Tibial nerve (tissue), 3 donors: ENCODE measurements around the gene NEK10.

Source experiments
- POLR2A ChIP-seq, 2 donors: fragments of 450-650 bp; IDR thresholded peaks; one replicate each; pipeline ENCODE4 v1.6.1; 2017; ENCODE audit warnings: antibody characterized with exemption in 2 of 2, mild to moderate bottlenecking in 2 of 2, moderate library complexity in 2 of 2
- TF ChIP-seq, protein P1 (sequence below), 5 experiments: fragments of 200-600 bp in 3 of 5; fragments of 450-650 bp in 2 of 5; sonication (generic) in 3 of 5; IDR thresholded peaks; one replicate each; pipeline ENCODE4 v1.5.1; 2016 to 2019; ENCODE audit warnings: antibody characterized with exemption in 5 of 5, mild to moderate bottlenecking in 3 of 5, moderate library complexity in 2 of 5

DNA sequence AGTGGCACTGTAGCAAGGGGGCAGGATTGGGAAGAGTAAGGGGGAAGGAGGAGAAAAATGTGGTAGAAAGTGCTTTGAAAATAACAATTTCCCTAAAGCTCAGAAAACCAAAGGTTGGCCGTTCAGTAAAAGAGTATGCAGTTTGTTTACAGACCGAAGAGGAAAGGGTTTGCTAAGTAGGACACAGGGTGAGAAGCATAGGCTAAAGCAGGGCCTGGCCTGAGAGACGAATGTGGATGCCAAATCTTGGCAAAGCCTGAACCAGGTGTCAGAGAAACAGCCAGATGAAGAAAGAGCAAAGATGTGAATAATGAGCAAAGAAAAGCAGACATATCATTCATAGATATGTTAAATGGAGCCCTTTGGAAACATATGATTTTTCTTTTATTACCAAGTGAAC, 17.1 kb downstream of the NEK10 start:
- TF ChIP-seq, protein P1, sequence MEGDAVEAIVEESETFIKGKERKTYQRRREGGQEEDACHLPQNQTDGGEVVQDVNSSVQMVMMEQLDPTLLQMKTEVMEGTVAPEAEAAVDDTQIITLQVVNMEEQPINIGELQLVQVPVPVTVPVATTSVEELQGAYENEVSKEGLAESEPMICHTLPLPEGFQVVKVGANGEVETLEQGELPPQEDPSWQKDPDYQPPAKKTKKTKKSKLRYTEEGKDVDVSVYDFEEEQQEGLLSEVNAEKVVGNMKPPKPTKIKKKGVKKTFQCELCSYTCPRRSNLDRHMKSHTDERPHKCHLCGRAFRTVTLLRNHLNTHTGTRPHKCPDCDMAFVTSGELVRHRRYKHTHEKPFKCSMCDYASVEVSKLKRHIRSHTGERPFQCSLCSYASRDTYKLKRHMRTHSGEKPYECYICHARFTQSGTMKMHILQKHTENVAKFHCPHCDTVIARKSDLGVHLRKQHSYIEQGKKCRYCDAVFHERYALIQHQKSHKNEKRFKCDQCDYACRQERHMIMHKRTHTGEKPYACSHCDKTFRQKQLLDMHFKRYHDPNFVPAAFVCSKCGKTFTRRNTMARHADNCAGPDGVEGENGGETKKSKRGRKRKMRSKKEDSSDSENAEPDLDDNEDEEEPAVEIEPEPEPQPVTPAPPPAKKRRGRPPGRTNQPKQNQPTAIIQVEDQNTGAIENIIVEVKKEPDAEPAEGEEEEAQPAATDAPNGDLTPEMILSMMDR (IDR thresholded peaks at IDR 0.05), result no peak
- TF ChIP-seq POLR2A (IDR thresholded peaks at IDR 0.05), result no peak
